Parathyroid adenoma (tissue), 2 donors: Measurements from ENCODE around the gene AQP10.
A peak's percentile ranks its signal among the peaks of the same experiment; 100 is the strongest.
"Not testable (repeated sequence)": the region's sequence is repeated elsewhere in the genome, so short reads cannot be mapped to it uniquely, and the experiment has no call there.

Experiments
- H2AFZ ChIP-seq: fragments of 300-600 bp; sonication (generic); one replicate; pipeline ENCODE4 v1.7.0; 2017; ENCODE audit warnings: antibody characterized with exemption, mild to moderate bottlenecking
- H3K27ac ChIP-seq: fragments of 300-600 bp; sonication (generic); one replicate; pipeline ENCODE4 v1.7.0; 2017
- H3K27me3 ChIP-seq: fragments of 300-600 bp; sonication (generic); one replicate; pipeline ENCODE4 v1.7.0; 2017; ENCODE audit warnings: low read length; ENCODE audit not compliant: control insufficient read depth, insufficient read depth
- H3K36me3 ChIP-seq: fragments of 300-600 bp; sonication (generic); one replicate; pipeline ENCODE4 v1.7.0; 2017; ENCODE audit warnings: low read length; ENCODE audit not compliant: control insufficient read depth, insufficient read depth
- H3K4me1 ChIP-seq: fragments of 300-600 bp; sonication (generic); one replicate; pipeline ENCODE4 v1.7.0; 2017; ENCODE audit warnings: control low read depth
- H3K4me2 ChIP-seq: fragments of 300-600 bp; sonication (generic); one replicate; pipeline ENCODE4 v1.7.0; 2017; ENCODE audit warnings: low read length
- H3K4me3 ChIP-seq: fragments of 300-600 bp; sonication (generic); one replicate; pipeline ENCODE4 v1.7.0; 2017; ENCODE audit warnings: low read depth, low read length
- H3K79me2 ChIP-seq: fragments of 300-600 bp; sonication (generic); one replicate; pipeline ENCODE4 v1.7.0; 2017; ENCODE audit warnings: control low read depth
- H3K9ac ChIP-seq: fragments of 300-600 bp; sonication (generic); one replicate; pipeline ENCODE4 v1.7.0; 2017; ENCODE audit warnings: mild to moderate bottlenecking
- H3K9me3 ChIP-seq: fragments of 300-600 bp; sonication (generic); one replicate; pipeline ENCODE4 v1.7.0; 2017; ENCODE audit warnings: low read length; ENCODE audit not compliant: control insufficient read depth
- TF ChIP-seq, protein P1 (sequence below): fragments of 300-600 bp; sonication (generic); IDR thresholded peaks from one replicate; pipeline ENCODE4 v1.7.0; 2017; ENCODE audit warnings: antibody characterized with exemption, mild to moderate bottlenecking
- donor health status: primary hyperparathyroidism.

Gene AQP10

DNA sequence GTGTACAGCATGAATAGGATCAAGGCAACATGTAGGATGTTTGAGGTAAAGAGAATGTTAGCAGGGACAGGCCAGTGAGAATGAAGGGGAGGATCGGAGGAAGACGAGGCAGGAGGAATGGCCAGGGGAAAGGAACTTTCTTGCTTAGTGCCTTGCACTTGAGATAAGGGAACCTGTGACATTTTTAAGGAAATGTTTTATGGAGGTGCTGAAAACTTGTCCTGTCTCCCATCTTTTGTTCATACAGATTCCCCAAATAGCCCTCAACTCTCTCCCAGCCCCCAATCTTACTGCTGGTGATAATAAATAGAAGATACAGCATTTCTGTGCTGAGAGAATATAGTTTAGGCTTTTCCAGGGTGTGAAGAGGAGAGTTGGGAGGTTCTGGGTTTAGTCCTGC is 18.0 kb downstream of the AQP10 start:
- Histone ChIP-seq H3K27ac (no peak overlapping the region), H3K9me3 (no peaks in the 10 kb centered on the region), H3K9ac (no peak overlapping the region), H3K4me1 (no peaks in the 10 kb centered on the region), H3K36me3 (no peaks in the 10 kb centered on the region), H3K27me3 (no peaks in the 10 kb centered on the region), H3K79me2 (no peaks in the 10 kb centered on the region), H3K4me2 (no peak overlapping the region), H3K4me3 (no peak overlapping the region), H2AFZ (no peak overlapping the region)
- TF ChIP-seq, protein P1, sequence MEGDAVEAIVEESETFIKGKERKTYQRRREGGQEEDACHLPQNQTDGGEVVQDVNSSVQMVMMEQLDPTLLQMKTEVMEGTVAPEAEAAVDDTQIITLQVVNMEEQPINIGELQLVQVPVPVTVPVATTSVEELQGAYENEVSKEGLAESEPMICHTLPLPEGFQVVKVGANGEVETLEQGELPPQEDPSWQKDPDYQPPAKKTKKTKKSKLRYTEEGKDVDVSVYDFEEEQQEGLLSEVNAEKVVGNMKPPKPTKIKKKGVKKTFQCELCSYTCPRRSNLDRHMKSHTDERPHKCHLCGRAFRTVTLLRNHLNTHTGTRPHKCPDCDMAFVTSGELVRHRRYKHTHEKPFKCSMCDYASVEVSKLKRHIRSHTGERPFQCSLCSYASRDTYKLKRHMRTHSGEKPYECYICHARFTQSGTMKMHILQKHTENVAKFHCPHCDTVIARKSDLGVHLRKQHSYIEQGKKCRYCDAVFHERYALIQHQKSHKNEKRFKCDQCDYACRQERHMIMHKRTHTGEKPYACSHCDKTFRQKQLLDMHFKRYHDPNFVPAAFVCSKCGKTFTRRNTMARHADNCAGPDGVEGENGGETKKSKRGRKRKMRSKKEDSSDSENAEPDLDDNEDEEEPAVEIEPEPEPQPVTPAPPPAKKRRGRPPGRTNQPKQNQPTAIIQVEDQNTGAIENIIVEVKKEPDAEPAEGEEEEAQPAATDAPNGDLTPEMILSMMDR, result no peak

DNA sequence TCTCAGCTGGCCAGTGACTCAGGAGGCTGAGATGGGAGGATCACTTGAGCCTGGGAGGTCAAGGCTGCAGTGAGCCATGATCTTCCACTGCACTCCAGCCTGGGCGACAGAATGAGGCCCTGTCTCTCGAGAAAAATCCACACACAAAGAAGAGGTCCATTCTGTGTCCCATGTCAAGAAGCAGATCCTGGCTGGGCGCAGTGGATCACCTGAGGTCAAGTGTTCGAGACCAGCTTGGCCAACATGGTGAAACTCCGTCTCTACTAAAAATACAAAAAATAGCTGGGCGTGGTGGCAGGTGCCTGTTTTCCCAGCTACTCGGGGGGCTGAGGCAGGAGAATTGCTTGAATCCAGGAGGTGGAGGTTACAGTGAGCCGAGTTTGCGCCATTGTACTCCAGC is 20.5 kb downstream of the AQP10 start:
- not testable (repeated sequence) for H3K36me3 ChIP-seq, H3K27me3 ChIP-seq, H3K79me2 ChIP-seq, H3K4me2 ChIP-seq, H2AFZ ChIP-seq, H3K4me1 ChIP-seq, H3K4me3 ChIP-seq, H3K9ac ChIP-seq, H3K9me3 ChIP-seq, H3K27ac ChIP-seq

DNA sequence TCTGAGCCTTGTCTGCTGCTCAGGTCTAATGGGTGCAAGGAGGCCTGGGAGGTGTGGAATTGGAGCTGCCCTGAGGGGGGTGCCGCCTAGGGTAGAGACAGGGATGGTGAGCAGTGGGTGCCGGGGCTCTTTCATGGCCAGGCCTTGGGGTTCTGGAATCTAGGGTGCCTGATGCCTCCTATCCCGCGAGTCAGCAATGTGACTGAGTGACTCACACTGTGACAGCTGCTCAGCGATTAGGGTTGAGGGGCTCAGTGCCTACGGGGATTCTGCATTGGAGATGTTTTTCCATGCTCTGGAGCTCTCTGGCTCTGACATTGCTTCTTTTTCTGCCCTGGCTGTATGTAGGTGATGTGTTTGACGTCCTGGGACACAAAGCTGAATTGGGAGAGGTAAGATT is 21.2 kb downstream of the AQP10 start:
- TF ChIP-seq, protein P1, result no peak
- no peaks in the 10 kb centered on the region for H3K4me1 ChIP-seq
- H2AFZ ChIP-seq, result no peak overlapping the region
- H3K79me2 ChIP-seq, result no peaks in the 10 kb centered on the region
- no peaks in the 10 kb centered on the region for H3K36me3 ChIP-seq
- no peak overlapping the region for H3K27ac ChIP-seq
- H3K4me3 ChIP-seq, result no peak overlapping the region
- H3K27me3 ChIP-seq, result no peaks in the 10 kb centered on the region
- H3K9ac ChIP-seq, result no peak overlapping the region
- no peak overlapping the region for H3K4me2 ChIP-seq
- no peaks in the 10 kb centered on the region for H3K9me3 ChIP-seq

DNA sequence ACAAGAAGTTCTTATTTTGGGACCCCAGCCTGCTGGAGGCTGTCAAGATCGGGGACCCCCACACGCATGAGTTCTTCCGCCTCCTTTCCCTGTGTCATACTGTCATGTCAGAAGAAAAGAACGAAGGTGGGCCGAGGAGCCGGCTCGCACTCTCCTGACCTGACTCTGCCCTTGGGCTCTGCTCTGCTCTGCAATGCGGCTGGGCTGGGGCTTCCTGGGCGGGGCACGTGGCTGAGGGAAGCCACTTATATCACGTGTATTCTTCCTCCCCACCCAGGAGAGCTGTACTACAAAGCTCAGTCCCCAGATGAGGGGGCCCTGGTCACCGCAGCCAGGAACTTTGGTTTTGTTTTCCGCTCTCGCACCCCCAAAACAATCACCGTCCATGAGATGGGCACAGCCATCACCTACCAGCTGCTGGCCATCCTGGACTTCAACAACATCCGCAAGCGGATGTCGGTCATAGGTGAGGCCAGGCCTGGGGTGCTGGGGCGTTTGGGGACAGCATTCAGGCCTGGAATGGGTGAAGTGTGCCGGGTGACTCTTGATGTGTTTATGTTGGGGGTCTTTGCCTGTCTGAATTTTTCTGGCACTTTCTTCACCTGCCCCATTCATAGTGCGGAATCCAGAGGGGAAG is 22.1 kb downstream of the AQP10 start:
- no peak overlapping the region for H2AFZ ChIP-seq
- no peaks in the 10 kb centered on the region for H3K9me3 ChIP-seq
- H3K4me2 ChIP-seq, result no peak overlapping the region
- no peaks in the 10 kb centered on the region for H3K79me2 ChIP-seq
- H3K36me3 ChIP-seq, result no peaks in the 10 kb centered on the region
- H3K9ac ChIP-seq, result no peak overlapping the region
- H3K4me3 ChIP-seq, result no peak overlapping the region
- H3K27me3 ChIP-seq, result no peaks in the 10 kb centered on the region
- TF ChIP-seq, protein P1, result no peak
- H3K4me1 ChIP-seq, result no peaks in the 10 kb centered on the region
- no peak overlapping the region for H3K27ac ChIP-seq

DNA sequence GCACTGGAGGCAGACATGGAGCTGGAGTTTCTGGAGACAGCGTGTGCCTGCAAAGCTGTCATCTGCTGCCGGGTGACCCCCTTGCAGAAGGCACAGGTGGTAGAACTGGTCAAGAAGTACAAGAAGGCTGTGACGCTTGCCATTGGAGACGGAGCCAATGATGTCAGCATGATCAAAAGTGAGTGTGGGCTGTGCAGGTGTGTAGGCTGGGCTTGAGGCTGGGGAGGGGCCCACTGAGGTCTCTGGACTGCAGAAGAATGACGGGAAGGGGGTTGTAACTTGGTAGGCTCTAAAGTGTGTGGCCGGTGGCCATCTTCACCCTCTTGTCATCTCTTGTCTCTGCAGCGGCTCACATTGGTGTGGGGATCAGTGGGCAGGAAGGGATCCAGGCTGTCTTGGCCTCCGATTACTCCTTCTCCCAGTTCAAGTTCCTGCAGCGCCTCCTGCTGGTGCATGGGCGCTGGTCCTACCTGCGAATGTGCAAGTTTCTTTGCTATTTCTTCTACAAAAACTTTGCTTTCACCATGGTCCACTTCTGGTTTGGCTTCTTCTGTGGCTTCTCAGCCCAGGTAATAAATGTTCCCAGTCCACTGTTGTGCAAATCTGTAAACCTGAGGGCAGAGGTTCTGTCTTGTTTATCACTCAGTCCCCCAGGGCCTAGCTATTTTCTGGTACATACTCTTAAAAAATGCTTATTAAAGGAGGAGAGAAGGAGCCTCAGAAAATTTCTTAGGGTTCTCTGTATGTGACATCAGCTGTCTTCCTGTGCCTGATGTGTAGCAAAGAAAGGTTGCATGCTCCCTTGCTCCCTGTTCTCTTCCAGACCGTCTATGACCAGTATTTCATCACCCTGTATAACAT is 24.3 kb downstream of the AQP10 start:
- TF ChIP-seq, protein P1, result peak; percentile 24
- no peaks in the 10 kb centered on the region for H3K79me2 ChIP-seq
- H3K27me3 ChIP-seq, result no peaks in the 10 kb centered on the region
- H3K4me3 ChIP-seq, result no peak overlapping the region
- H3K9me3 ChIP-seq, result no peaks in the 10 kb centered on the region
- no peak overlapping the region for H3K4me2 ChIP-seq
- no peak overlapping the region for H3K9ac ChIP-seq
- no peak overlapping the region for H3K27ac ChIP-seq
- H3K36me3 ChIP-seq, result no peaks in the 10 kb centered on the region
- no peaks in the 10 kb centered on the region for H3K4me1 ChIP-seq
- H2AFZ ChIP-seq, result no peak overlapping the region
